Measurements from ENCODE around the gene STARD13.

Gene STARD13

GRCh38 chr13:33275916-33276315 lies 9.6 kb downstream of the STARD13 start:
- no peak for DNase-seq

GRCh38 chr13:33274264-33274663 lies 11.3 kb downstream of the STARD13 start:
- DNase-seq = no peak

DNA sequence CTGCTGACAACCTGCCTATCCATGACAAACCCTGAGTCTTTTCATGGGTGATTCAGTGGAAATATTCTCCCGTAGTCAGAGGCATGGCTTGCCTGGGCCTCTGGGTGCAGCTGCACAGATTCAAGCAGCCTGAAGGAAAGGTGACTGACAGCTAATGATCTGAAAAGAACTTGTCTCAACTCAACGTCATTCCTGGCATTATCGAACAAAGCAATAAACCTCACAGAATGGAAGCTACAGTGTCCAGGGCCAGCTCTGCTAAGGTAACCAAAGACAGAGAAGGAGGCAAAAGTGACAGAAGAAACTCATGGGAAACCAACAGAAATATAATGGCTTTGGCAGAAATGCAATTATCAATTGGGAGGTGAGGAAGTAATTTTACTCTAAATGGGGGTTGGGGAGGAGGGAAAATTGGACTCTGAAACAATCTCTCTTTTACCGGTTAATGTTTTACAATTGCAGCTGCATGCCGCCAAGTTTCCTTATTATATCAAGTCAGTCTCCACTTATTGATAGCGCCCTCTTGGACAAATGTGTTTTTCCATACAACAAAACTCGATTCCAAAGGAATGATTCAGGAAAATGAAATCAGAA lies 12.9 kb downstream of the STARD13 start:
- DNase-seq = no peak

GRCh38 chr13:33271759-33272158 lies 13.8 kb downstream of the STARD13 start:
- DNase-seq = no peak

DNA sequence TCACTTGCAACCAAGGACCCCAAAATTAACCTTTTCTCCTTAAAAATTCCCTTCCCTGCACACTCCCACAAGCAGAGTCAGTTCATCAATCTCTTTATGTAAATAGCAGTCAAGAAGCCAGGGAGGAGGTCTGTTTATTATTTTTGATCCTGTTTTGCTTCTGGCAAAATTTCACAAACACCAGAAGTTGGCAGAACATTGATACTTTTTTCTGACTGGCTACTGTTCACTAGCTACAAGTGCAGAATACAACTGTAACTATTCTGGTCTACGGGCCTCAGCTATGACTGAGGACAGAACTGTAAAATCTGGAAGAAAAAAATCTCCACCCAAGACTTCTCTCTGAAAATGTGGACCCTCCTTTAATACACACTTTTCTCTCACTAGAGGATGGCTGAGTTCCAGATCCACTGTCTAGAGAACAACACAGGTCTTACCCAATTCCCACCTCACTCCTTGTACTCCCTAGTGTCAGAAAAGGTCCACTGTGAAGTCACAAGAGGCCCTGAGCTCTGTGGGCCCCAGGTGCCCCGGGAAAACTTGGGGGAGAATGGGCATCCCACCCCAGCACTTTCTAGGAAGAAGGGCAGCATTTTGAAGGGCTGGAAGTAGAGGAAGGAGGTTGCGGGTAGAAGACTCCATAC lies 14.5 kb downstream of the STARD13 start:
- DNase-seq = no peak

DNA sequence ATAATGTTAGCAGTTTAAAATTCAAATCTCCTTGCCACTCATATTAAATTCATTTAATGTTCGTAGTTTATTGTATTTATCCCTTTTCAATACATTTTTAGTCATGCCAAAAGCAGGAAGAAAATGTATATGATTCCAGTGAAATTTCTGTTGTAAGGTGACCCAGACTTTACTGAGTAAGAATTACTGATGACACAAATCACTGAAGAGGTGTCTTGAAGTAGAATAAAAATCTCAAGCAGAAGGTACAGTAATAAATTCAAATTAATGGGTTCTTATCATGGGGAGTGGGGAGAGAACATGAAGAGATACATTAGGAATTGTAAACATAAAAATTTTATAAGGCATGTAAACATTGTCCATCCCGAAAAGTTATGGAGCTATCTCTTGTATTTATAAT lies 19.9 kb downstream of the STARD13 start:
- DNase-seq = no peak

DNA sequence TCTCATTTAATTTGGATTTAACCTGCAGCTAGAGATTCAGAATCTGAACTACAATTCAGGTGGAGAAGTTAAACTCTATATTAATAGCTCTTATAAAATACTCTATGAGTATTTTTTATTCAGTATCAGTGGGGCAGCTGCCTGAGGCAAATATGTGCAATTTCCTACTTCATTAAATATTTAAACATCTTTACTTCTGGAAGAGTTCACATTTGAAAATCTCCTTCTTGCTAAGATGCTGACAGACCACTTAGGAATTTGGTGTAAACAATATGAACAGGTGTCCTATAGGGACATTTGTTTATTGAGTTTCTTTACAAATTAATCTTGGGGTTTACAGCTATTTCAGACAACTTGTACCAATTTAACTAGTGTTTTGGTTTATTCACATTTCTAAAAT lies 20.4 kb downstream of the STARD13 start:
- DNase-seq = no peak

DNA sequence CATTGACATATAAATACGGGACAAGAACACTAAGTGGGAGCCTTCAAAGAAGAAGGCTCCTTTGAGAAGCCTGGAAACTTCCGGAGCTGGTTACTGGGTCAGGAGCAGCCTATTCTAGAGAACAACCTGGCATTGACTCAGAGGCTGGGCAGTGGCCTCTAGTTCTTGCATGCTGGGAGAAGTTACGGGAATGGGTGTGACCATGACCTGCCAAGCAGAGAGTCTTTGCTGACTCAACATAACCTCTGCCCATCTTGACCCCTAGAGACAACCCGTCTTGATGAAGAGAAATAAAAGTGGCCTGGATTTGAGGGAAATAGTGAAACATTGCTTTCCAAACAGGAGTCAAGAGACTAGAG lies 21.0 kb downstream of the STARD13 start:
- DNase-seq = no peak

DNA sequence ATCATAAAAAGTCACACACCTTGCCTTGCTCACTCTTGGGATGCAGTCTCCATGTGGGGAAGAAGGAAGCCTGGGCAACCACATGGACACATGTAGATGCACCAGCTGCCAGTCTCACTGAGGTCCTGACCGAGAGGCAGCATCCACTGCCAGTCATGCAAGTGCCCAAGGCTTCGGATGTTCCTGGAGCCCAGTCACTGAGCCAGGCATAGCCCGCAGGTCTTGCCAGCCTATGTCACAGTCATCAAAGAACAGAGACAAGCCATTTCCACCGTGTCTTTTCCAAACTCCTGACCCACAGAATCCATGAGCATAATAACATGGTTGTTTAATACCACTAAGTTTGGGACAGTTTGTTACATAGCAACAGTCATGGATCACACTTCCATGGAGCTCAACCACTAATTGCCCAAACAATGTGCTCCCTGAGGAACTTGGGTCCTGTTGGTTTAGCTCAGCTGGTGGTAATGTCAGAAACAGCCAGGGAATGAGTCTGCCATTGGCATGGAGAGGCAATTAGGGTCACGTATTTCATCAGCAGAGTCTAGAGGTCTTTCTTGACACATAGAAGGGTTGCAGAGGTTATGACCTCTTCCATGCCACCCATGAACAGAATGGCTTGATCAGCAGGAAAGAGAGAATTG lies 21.5 kb downstream of the STARD13 start:
- DNase-seq = no peak

DNA sequence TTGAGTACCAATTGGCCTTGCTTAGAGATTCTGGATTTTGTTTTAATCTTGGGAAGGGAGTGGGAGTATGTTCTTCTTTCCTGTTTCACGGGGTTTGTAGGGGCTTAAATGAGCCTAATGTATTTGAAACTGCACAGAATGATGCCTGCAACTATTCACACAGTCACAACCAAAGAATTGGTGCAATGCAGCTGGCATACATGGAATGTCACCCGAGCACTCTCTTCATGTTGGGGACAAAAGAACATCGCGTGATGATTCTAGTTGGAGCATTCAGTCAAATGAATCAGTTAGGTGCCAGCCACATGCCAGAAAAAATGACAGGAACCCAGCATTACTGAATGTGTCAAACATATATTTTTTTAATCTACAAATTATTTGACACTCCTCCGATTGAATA lies 22.1 kb downstream of the STARD13 start:
- DNase-seq = no peak

GRCh38 chr13:33262997-33263396 lies 22.6 kb downstream of the STARD13 start:
- peak; percentile 17 to 85 (median 63) for DNase-seq

GRCh38 chr13:33262594-33262993 lies 23.0 kb downstream of the STARD13 start:
- DNase-seq = no peak

DNA sequence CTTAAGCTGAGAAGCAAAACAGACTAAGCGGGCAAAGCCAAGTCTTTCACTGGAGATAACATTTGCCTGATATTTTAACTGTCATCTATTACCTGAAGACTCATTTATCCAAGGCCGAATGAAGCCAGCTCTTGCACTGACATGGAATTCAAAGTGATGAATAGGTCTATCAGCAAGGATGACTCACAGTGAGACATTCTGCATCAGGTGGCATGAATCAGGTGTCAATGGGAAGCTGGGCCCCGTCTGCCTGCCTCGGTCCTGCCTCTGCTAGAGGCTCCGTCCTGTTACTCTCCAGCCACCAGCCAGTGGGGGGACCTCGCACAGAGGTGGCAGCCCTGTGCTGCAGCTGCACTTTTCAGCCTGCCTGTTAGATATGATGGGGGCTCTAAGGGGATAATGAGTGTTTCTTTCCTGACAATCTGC lies 23.5 kb downstream of the STARD13 start:
- DNase-seq = no peak

- DNase-seq = no peak
Measured at GRCh38 chr13:33261387-33262061, 24.0 kb downstream of the STARD13 start.

- no peak for DNase-seq
Measured at GRCh38 chr13:33260168-33261098, 25.1 kb downstream of the STARD13 start.

GRCh38 chr13:33259296-33259695 lies 26.3 kb downstream of the STARD13 start:
- peak; percentile 18 to 50 (median 38) for DNase-seq

- DNase-seq = no peak
Measured at GRCh38 chr13:33258808-33259193, 26.8 kb downstream of the STARD13 start.

- no peak for DNase-seq
Measured at GRCh38 chr13:33257841-33258807, 27.4 kb downstream of the STARD13 start.

GRCh38 chr13:33256148-33256840 lies 29.3 kb downstream of the STARD13 start:
- DNase-seq = no peak

GRCh38 chr13:33252135-33252534 lies 33.4 kb downstream of the STARD13 start:
- DNase-seq = no peak

Data from suppressor macrophage (primary cell).